Measurements from ENCODE around the gene CRY1.

DNA sequence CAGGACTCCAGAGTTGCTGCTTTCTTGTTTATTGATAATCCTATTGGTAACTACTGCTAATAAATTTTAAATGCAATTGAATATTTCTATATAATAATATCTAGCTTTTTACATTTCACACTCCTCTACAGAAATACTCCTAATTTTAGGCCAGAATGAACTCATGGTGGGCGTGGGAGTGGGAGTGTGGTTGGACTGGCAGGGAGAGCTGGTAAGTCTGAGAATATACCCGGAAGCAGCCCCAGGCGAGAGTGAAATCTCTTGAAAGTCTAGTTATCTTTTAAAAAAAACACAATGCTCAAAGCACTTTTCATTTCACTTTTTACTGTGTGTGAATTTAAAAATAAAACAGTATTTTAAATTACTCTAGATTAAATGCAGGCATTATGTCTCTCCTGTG lies 132.9 kb downstream of the CRY1 start:
- TF ChIP-seq FOXK1 (CRISPR knock-in tag; IDR thresholded peaks at IDR 0.05), result no peak
- TF ChIP-seq, protein P1, sequence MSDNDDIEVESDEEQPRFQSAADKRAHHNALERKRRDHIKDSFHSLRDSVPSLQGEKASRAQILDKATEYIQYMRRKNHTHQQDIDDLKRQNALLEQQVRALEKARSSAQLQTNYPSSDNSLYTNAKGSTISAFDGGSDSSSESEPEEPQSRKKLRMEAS (CRISPR knock-in tag; IDR thresholded peaks at IDR 0.05), result no peak
- no peak for TF ChIP-seq TCF7 (CRISPR knock-in tag; IDR thresholded peaks at IDR 0.05; ENCODE audit: low read depth)
- TF ChIP-seq, protein P2, sequence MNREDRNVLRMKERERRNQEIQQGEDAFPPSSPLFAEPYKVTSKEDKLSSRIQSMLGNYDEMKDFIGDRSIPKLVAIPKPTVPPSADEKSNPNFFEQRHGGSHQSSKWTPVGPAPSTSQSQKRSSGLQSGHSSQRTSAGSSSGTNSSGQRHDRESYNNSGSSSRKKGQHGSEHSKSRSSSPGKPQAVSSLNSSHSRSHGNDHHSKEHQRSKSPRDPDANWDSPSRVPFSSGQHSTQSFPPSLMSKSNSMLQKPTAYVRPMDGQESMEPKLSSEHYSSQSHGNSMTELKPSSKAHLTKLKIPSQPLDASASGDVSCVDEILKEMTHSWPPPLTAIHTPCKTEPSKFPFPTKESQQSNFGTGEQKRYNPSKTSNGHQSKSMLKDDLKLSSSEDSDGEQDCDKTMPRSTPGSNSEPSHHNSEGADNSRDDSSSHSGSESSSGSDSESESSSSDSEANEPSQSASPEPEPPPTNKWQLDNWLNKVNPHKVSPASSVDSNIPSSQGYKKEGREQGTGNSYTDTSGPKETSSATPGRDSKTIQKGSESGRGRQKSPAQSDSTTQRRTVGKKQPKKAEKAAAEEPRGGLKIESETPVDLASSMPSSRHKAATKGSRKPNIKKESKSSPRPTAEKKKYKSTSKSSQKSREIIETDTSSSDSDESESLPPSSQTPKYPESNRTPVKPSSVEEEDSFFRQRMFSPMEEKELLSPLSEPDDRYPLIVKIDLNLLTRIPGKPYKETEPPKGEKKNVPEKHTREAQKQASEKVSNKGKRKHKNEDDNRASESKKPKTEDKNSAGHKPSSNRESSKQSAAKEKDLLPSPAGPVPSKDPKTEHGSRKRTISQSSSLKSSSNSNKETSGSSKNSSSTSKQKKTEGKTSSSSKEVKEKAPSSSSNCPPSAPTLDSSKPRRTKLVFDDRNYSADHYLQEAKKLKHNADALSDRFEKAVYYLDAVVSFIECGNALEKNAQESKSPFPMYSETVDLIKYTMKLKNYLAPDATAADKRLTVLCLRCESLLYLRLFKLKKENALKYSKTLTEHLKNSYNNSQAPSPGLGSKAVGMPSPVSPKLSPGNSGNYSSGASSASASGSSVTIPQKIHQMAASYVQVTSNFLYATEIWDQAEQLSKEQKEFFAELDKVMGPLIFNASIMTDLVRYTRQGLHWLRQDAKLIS (CRISPR knock-in tag; IDR thresholded peaks at IDR 0.05; ENCODE audit: borderline replicate concordance), result no peak
- no peak for TF ChIP-seq ZNF416 (CRISPR knock-in tag; IDR thresholded peaks at IDR 0.05)
- TF ChIP-seq, protein P3, sequence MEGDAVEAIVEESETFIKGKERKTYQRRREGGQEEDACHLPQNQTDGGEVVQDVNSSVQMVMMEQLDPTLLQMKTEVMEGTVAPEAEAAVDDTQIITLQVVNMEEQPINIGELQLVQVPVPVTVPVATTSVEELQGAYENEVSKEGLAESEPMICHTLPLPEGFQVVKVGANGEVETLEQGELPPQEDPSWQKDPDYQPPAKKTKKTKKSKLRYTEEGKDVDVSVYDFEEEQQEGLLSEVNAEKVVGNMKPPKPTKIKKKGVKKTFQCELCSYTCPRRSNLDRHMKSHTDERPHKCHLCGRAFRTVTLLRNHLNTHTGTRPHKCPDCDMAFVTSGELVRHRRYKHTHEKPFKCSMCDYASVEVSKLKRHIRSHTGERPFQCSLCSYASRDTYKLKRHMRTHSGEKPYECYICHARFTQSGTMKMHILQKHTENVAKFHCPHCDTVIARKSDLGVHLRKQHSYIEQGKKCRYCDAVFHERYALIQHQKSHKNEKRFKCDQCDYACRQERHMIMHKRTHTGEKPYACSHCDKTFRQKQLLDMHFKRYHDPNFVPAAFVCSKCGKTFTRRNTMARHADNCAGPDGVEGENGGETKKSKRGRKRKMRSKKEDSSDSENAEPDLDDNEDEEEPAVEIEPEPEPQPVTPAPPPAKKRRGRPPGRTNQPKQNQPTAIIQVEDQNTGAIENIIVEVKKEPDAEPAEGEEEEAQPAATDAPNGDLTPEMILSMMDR (IDR thresholded peaks at IDR 0.05), result no peak
- TF ChIP-seq, protein P4, sequence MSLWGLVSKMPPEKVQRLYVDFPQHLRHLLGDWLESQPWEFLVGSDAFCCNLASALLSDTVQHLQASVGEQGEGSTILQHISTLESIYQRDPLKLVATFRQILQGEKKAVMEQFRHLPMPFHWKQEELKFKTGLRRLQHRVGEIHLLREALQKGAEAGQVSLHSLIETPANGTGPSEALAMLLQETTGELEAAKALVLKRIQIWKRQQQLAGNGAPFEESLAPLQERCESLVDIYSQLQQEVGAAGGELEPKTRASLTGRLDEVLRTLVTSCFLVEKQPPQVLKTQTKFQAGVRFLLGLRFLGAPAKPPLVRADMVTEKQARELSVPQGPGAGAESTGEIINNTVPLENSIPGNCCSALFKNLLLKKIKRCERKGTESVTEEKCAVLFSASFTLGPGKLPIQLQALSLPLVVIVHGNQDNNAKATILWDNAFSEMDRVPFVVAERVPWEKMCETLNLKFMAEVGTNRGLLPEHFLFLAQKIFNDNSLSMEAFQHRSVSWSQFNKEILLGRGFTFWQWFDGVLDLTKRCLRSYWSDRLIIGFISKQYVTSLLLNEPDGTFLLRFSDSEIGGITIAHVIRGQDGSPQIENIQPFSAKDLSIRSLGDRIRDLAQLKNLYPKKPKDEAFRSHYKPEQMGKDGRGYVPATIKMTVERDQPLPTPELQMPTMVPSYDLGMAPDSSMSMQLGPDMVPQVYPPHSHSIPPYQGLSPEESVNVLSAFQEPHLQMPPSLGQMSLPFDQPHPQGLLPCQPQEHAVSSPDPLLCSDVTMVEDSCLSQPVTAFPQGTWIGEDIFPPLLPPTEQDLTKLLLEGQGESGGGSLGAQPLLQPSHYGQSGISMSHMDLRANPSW (CRISPR knock-in tag; conservative IDR thresholded peaks at IDR 0.05; ENCODE audit: low read depth), result no peak
- no peak for TF ChIP-seq HMGA2 (CRISPR knock-in tag; IDR thresholded peaks at IDR 0.05)
- TF ChIP-seq, protein P5, sequence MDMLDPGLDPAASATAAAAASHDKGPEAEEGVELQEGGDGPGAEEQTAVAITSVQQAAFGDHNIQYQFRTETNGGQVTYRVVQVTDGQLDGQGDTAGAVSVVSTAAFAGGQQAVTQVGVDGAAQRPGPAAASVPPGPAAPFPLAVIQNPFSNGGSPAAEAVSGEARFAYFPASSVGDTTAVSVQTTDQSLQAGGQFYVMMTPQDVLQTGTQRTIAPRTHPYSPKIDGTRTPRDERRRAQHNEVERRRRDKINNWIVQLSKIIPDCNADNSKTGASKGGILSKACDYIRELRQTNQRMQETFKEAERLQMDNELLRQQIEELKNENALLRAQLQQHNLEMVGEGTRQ (CRISPR knock-in tag; IDR thresholded peaks at IDR 0.05), result no peak
- TF ChIP-seq, protein P6, sequence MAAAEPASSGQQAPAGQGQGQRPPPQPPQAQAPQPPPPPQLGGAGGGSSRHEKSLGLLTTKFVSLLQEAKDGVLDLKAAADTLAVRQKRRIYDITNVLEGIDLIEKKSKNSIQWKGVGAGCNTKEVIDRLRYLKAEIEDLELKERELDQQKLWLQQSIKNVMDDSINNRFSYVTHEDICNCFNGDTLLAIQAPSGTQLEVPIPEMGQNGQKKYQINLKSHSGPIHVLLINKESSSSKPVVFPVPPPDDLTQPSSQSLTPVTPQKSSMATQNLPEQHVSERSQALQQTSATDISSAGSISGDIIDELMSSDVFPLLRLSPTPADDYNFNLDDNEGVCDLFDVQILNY (CRISPR knock-in tag; IDR thresholded peaks at IDR 0.05), result no peak
- TF ChIP-seq NFYB (CRISPR knock-in tag; conservative IDR thresholded peaks at IDR 0.05; ENCODE audit: low read depth), result no peak
- TF ChIP-seq NR3C1 (CRISPR knock-in tag; conservative IDR thresholded peaks at IDR 0.05; ENCODE audit: low read depth), result no peak

Data from WTC11 (cell line).